Measurements from ENCODE around the gene PFDN6.

- TF ChIP-seq POLR2A (IDR thresholded peaks at IDR 0.05) (no peak), CTCF (IDR thresholded peaks at IDR 0.05) (no peak)
Measured at GRCh38 chr6:33314515-33314942, 25.1 kb downstream of the PFDN6 start.
